Endodermal cell (in vitro differentiated cells): ENCODE results near the gene ZIC2. TPM values are rescaled to one million over a fixed set of nuclear protein-coding genes. Genes with fewer than 3 reads are reported as not detected.

Source experiments
- DNase-seq: peaks from one replicate; pipeline ENCODE4 v3.0.0-alpha.2; 2017
- H3K27ac ChIP-seq: 2 replicates; pipeline ENCODE4 v1.5.1; 2013; ENCODE audit warnings: mild to moderate bottlenecking, low read depth, low read length, moderate library complexity
- H3K27me3 ChIP-seq: 2 replicates; pipeline ENCODE4 v1.6.1; 2013; ENCODE audit warnings: mild to moderate bottlenecking, low read length, moderate library complexity; ENCODE audit not compliant: insufficient read depth, control insufficient read depth, poor library complexity, severe bottlenecking
- H3K36me3 ChIP-seq: 2 replicates; pipeline ENCODE4 v1.7.0; 2013; ENCODE audit warnings: mild to moderate bottlenecking, low read length, moderate library complexity; ENCODE audit not compliant: control insufficient read depth, insufficient read depth
- H3K4me1 ChIP-seq: one replicate; pipeline ENCODE4 v1.7.0; 2013; ENCODE audit warnings: low read length; ENCODE audit not compliant: control insufficient read depth, insufficient read depth
- H3K4me3 ChIP-seq: 2 replicates; pipeline ENCODE4 v1.5.1; 2013; ENCODE audit warnings: mild to moderate bottlenecking, low read length, moderate library complexity
- H3K9ac ChIP-seq: 2 replicates; pipeline ENCODE4 v1.6.1; 2013; ENCODE audit warnings: mild to moderate bottlenecking, low read length, moderate library complexity; ENCODE audit not compliant: poor library complexity, severe bottlenecking; ENCODE audit errors: extremely low read depth
- H3K9me3 ChIP-seq: 2 replicates; pipeline ENCODE4 v1.6.1; 2013; ENCODE audit warnings: mild to moderate bottlenecking, low read length, moderate library complexity; ENCODE audit not compliant: control insufficient read depth
- H3K27ac Mint-ChIP-seq: 2 replicates; pipeline ENCODE4 v1.8.0; 2020; ENCODE audit warnings: mixed read lengths
- H3K27me3 Mint-ChIP-seq: 2 replicates; pipeline ENCODE4 v1.8.0; 2021; ENCODE audit warnings: mild to moderate bottlenecking, mixed read lengths; ENCODE audit not compliant: insufficient read depth
- H3K36me3 Mint-ChIP-seq: 2 replicates; pipeline ENCODE4 v1.8.0; 2020; ENCODE audit warnings: low read depth, mixed read lengths
- H3K4me1 Mint-ChIP-seq: 2 replicates; pipeline ENCODE4 v1.8.0; 2020; ENCODE audit warnings: mixed read lengths
- H3K4me3 Mint-ChIP-seq: 2 replicates; pipeline ENCODE4 v1.8.0; 2020; ENCODE audit warnings: mild to moderate bottlenecking, moderate library complexity, mixed read lengths
- H3K9me3 Mint-ChIP-seq: 2 replicates; pipeline ENCODE4 v1.8.0; 2020; ENCODE audit warnings: mild to moderate bottlenecking, mixed read lengths
- CTCF ChIP-seq: fragments of 200-600 bp; sonication (generic); conservative IDR thresholded peaks from 2 replicates; pipeline ENCODE4 v1.5.0; 2021; ENCODE audit warnings: antibody characterized with exemption, mild to moderate bottlenecking
- WGBS, 2 experiments: methylation state at CpG; one replicate each; pipeline versions ENCODE4 v1.1.5 to v1.1.7; 2013; ENCODE audit warnings: missing lambda C conversion rate in 2 of 2, mixed read lengths in 1 of 2; ENCODE audit not compliant: insufficient coverage in 1 of 2, insufficient read length in 1 of 2; 5-methylcytosine and 5-hydroxymethylcytosine counted together
- total RNA-seq, 2 donors: library from RNA; stranded (reverse); fragmentation: NEBNext Ultra II Directional in 1 of 2; extraction: Animal tissue kit (Norgen Biotek cat#: 25700) in 1 of 2; gene quantifications; 2 replicates in 1 of 2; 3 replicates in 1 of 2; pipeline ENCODE4 v1.2.1, GENCODE V29; 2021

ZIC2 gene
- total RNA-seq, 2 donors from 2014 or later = 182 to 301 TPM

GRCh38 chr13:99953138-99953755, 28.3 kb upstream of the ZIC2 start:
- Histone ChIP-seq H3K36me3 (no peaks in the 10 kb centered on the region), H3K9me3 (no peaks in the 10 kb centered on the region), H3K4me3 (no peak overlapping the region), H3K4me1 (no peaks in the 10 kb centered on the region), H3K27ac (no peak overlapping the region), H3K9ac (no peak overlapping the region), H3K27me3 (peaks cover 80% of the 10 kb centered on the region)
- Mint-ChIP-seq H3K4me1 (peaks cover 38% of the 10 kb centered on the region), H3K36me3 (no peaks in the 10 kb centered on the region), H3K9me3 (no peaks in the 10 kb centered on the region), H3K27me3 (peaks cover 74% of the 10 kb centered on the region), H3K27ac (no peak overlapping the region), H3K4me3 (no peak overlapping the region)
- 83 to 84% methylated on average over 14 of the region's 14 CpGs for WGBS, 2 experiments
- no peak for DNase-seq
- no peak for TF ChIP-seq CTCF

GRCh38 chr13:99955107-99955746, 26.4 kb upstream of the ZIC2 start:
- Mint-ChIP-seq H3K27me3 (peaks cover 90% of the 10 kb centered on the region), H3K36me3 (no peaks in the 10 kb centered on the region), H3K4me1 (peaks cover 42% of the 10 kb centered on the region), H3K27ac (no peak overlapping the region), H3K9me3 (no peaks in the 10 kb centered on the region), H3K4me3 (peak overlapping the region; percentile 70)
- Histone ChIP-seq H3K9ac (no peak overlapping the region), H3K36me3 (no peaks in the 10 kb centered on the region), H3K4me1 (no peaks in the 10 kb centered on the region), H3K27ac (no peak overlapping the region), H3K27me3 (peaks cover 98% of the 10 kb centered on the region), H3K9me3 (no peaks in the 10 kb centered on the region), H3K4me3 (peak overlapping the region; percentile 81)
- 75% methylated on average over 7 to 21 of the region's 21 CpGs for WGBS, 2 experiments
- DNase-seq = peak; percentile 74
- TF ChIP-seq CTCF = no peak

GRCh38 chr13:99955747-99956472, 25.7 kb upstream of the ZIC2 start:
- H3K4me1 Mint-ChIP-seq = peaks cover 42% of the 10 kb centered on the region
- no peaks in the 10 kb centered on the region for H3K9me3 ChIP-seq
- peak; percentile 78 for DNase-seq
- H3K4me3 Mint-ChIP-seq = peak overlapping the region; percentile 70
- H3K27ac ChIP-seq = peak overlapping the region; percentile 78
- H3K27me3 Mint-ChIP-seq = peaks cover 89% of the 10 kb centered on the region
- no peaks in the 10 kb centered on the region for H3K9me3 Mint-ChIP-seq
- no peaks in the 10 kb centered on the region for H3K36me3 Mint-ChIP-seq
- H3K4me3 ChIP-seq = peak overlapping the region; percentile 81
- no peaks in the 10 kb centered on the region for H3K36me3 ChIP-seq
- H3K27ac Mint-ChIP-seq = peak overlapping the region; percentile 78
- peaks cover 98% of the 10 kb centered on the region for H3K27me3 ChIP-seq
- 8% methylated on average over 29 to 56 of the region's 57 CpGs for WGBS, 2 experiments
- H3K4me1 ChIP-seq = peaks cover 3% of the 10 kb centered on the region
- H3K9ac ChIP-seq = no peak overlapping the region
- no peak for TF ChIP-seq CTCF
